ENCODE measurements around the gene ASB6.

Gene ASB6, protein sequence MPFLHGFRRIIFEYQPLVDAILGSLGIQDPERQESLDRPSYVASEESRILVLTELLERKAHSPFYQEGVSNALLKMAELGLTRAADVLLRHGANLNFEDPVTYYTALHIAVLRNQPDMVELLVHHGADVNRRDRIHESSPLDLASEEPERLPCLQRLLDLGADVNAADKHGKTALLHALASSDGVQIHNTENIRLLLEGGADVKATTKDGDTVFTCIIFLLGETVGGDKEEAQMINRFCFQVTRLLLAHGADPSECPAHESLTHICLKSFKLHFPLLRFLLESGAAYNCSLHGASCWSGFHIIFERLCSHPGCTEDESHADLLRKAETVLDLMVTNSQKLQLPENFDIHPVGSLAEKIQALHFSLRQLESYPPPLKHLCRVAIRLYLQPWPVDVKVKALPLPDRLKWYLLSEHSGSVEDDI

DNA sequence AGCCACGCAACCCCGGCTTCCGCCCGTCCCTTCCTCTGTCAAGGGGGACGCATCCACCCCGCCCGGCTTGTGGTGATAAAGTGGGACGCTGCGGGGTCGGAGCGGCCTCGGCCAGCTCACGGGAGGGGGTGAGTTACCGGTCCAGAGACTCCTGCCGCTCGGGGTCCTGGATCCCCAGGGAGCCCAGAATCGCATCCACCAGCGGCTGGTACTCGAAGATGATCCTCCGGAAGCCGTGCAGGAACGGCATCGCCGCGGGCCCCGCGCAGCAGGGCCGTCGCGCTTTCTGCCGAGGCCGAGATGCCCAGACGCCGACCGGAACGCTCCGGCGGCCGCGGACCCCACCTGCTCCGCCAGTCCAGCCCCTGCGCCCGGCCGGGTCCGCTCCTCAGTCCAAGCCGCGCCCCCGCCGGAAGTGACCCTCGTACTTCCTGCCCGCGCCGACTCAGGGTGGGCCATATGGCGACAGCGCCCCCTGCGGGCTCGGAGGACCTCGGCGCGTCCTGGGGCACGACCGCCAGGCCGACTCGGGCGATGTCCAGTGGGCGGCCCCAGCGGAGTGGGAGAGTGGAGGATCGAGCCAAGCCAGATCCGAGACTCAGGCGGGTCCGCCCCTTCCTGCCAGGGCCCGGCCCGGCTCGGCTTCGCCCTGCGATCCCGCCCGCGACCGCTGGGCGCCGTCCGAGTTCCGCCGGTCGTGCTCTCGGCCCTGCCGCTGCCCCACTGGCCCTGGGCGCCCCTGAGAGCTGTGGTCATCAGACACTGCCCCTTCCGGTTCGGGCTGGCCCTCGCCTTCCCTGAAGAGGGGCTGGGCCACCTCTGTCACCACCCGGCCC lies at the start of gene ASB6:
Gene ASB6, minus strand, starts transcription at position 402 of the 836 bp plus-strand sequence. Its CDS starts 152 bp downstream, at position 250.
- TF ChIP-seq, protein P1, sequence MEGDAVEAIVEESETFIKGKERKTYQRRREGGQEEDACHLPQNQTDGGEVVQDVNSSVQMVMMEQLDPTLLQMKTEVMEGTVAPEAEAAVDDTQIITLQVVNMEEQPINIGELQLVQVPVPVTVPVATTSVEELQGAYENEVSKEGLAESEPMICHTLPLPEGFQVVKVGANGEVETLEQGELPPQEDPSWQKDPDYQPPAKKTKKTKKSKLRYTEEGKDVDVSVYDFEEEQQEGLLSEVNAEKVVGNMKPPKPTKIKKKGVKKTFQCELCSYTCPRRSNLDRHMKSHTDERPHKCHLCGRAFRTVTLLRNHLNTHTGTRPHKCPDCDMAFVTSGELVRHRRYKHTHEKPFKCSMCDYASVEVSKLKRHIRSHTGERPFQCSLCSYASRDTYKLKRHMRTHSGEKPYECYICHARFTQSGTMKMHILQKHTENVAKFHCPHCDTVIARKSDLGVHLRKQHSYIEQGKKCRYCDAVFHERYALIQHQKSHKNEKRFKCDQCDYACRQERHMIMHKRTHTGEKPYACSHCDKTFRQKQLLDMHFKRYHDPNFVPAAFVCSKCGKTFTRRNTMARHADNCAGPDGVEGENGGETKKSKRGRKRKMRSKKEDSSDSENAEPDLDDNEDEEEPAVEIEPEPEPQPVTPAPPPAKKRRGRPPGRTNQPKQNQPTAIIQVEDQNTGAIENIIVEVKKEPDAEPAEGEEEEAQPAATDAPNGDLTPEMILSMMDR (IDR thresholded peaks at IDR 0.05; ENCODE audit: borderline replicate concordance, insufficient read depth, low read depth, low read length): peak; percentile 88
- H3K4me3 ChIP-seq (ENCODE audit: low read depth, low read length): peak within 1 kb of the TSS; percentile 90

DNA sequence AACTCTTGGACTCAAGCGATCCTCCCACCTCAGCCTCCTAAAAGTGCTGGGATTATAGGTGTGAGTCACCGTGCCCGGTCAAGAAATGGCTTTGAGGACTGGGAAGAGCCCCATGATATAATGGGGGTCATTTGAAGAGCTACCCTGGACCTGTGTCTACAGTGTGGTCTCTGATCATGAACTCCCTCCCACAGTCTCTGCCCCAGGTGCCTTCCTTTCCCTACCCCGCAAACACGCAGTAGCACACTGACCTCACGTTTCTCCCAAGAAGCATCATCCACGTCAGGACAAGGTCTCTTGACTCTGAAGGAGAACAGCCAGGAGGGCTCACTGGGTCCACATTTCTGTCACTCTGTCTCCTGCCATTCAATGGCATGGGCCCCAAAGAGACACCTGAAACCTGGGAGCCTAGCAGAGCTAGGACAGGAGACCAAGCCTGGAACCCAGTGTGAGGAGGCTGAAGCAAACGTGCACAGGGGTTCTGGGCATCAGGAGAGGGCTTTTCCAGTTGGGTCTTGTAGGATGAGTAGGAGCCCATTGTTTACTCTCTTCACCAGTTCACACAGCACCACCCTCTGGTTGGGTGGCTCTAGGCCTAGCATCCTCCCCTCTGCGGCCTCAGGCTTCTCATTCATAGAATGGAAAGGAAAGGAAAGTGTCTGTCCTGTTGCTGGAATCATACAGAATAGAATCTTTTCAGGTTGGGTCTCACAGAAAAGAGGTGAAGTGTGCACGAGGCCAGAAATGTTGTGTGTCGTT lies 46.5 kb upstream of the ASB6 start:
- TF ChIP-seq, protein P1 (IDR thresholded peaks at IDR 0.05; ENCODE audit: borderline replicate concordance, insufficient read depth, low read depth, low read length): no peak

DNA sequence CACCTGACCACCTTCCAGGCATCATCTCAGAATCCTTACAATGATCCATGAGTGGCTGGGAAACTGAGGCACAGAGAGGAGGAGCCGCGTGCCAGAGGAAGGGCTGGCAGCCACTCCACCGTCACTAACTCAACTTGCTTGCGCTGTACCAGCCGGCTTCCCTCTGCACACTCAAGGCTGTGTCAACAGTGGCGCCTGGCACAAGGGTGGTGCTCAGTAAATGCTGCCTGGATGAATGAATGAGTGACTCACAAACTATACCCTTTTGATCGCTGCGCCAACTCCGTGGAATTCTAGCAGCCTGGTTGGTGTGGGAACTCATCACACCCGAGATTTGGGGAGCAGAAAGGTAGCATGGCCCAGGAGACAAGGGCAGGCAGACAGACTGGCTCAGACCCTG lies 45.4 kb upstream of the ASB6 start:
- TF ChIP-seq, protein P1 (IDR thresholded peaks at IDR 0.05; ENCODE audit: borderline replicate concordance, insufficient read depth, low read depth, low read length): no peak
- H3K4me3 ChIP-seq (ENCODE audit: low read depth, low read length): no peak overlapping the region

More for the DNA sequence above, 46.5 kb upstream of the ASB6 start:
- H3K4me3 ChIP-seq (ENCODE audit: low read depth, low read length): no peak overlapping the region

DNA sequence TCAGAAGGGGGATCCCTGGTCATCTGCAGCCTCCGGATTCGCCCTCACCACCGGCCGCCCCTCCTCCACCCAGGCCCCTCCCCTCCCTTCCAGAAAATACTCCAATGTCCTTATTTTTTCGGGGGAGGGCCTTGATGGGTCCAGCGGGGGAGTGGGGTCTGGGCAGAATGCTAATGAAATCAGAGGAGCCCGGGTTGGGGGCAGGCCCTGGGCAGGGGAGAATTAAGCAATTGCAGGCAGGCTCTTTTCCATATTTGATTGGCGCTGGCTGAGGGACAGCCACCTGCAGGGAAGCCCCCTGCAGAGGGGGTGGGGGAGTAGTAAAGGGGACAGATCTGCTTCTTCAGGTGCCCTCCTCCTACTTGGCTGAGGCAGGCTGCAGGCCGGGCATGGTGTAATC lies 44.8 kb upstream of the ASB6 start:
- TF ChIP-seq, protein P1 (IDR thresholded peaks at IDR 0.05; ENCODE audit: borderline replicate concordance, insufficient read depth, low read depth, low read length): no peak
- no peak overlapping the region for H3K4me3 ChIP-seq (ENCODE audit: low read depth, low read length)

DNA sequence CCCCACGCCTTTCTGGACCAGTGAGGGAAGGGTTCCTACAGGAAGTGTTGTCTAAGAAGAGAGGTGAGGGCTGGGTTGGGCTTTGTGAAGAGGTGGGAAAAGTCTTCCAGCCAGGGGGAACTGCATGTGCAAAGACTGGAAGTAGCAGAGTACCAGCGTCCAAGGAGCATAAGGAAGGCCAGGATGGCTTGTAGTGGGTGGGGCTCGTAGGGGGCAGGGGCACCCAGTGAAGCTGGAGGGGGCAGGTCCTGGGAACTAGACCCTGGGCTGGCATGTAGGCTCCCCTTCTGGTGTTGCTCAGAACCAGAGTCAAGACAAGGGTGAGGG lies 43.9 kb upstream of the ASB6 start:
- TF ChIP-seq, protein P1 (IDR thresholded peaks at IDR 0.05; ENCODE audit: borderline replicate concordance, insufficient read depth, low read depth, low read length): no peak
- no peak overlapping the region for H3K4me3 ChIP-seq (ENCODE audit: low read depth, low read length)

DNA sequence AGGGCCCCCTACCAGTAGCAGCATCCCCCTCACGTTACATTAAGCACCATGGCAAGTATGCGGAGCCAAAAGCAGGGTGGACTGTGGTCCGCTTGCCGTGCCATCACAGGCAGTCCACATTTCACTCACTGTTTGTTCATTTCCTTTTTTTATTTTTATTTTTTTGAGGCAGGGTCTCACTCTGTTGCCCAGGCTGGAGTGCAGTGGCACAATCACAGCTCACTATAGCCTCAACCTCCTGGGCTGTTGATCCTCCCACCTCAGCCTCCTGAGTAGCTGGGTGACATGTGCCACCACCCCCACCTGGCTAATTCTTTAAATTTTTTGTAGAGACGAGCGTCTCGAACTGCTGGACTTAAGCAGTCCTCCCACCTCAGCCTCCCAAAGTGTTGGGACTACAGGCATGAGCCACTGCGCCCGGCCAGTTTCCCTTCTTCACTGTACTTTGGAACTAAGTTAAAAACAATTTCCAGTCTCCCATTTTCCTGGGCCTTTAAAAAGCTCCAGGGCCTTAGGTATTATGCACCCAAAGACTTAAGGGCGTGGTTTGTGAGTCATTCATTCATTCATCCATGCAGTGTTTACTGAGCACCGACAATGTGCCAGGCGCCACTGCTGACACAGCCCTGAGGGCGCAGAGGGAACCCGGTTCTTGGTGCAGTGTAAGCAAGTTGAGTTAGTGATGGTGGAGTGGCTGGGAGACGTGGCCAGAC lies 43.4 kb upstream of the ASB6 start:
- no peak overlapping the region for H3K4me3 ChIP-seq (ENCODE audit: low read depth, low read length)
- TF ChIP-seq, protein P1 (IDR thresholded peaks at IDR 0.05; ENCODE audit: borderline replicate concordance, insufficient read depth, low read depth, low read length): no peak

All from GM12875 (cell line).